Measurements from ENCODE around the gene DPH1. TPM values are rescaled to one million over a fixed set of nuclear protein-coding genes. Genes with fewer than 3 reads are reported as not detected.

The DPH1 gene
- total RNA-seq, 6 experiments from 2014 or later = 65.9 to 81.6 (median 71.8) TPM

DNA sequence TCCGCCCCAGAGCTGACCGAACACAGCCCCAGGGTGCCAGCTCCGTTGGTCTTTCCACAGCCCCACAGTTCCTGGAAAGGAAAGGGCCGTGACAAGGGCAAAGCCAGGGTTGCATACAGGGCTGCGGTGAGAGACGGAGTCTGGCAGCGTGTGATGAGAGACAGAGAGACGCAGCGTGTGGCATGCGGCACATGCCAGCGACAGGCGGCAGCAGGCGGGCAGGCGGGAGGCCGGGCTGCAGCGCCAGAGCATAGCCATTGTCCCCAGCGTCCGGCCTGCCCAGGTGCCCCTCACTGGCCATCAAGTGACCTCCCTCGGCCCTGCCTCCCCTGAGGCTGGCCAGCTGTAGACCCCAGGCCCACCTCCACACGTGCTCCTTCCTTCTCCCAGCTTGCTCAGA, 13.5 kb upstream of the DPH1 start:
- H3K4me1 Mint-ChIP-seq (ENCODE audit: low read depth) = peaks cover 12% of the 10 kb centered on the region
- no peak overlapping the region for H3K27ac Mint-ChIP-seq
- H3K9me3 Mint-ChIP-seq = peaks cover 5% of the 10 kb centered on the region; the same call in 1 of the 2 replicates
- H3K4me3 Mint-ChIP-seq = no peak overlapping the region
- peaks cover 57% of the 10 kb centered on the region for H3K27me3 Mint-ChIP-seq (ENCODE audit: insufficient read depth)
- DNase-seq = no peak
- TF ChIP-seq, protein P1, sequence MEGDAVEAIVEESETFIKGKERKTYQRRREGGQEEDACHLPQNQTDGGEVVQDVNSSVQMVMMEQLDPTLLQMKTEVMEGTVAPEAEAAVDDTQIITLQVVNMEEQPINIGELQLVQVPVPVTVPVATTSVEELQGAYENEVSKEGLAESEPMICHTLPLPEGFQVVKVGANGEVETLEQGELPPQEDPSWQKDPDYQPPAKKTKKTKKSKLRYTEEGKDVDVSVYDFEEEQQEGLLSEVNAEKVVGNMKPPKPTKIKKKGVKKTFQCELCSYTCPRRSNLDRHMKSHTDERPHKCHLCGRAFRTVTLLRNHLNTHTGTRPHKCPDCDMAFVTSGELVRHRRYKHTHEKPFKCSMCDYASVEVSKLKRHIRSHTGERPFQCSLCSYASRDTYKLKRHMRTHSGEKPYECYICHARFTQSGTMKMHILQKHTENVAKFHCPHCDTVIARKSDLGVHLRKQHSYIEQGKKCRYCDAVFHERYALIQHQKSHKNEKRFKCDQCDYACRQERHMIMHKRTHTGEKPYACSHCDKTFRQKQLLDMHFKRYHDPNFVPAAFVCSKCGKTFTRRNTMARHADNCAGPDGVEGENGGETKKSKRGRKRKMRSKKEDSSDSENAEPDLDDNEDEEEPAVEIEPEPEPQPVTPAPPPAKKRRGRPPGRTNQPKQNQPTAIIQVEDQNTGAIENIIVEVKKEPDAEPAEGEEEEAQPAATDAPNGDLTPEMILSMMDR (IDR thresholded peaks at IDR 0.05) = no peak
- no peaks in the 10 kb centered on the region for H3K36me3 Mint-ChIP-seq (ENCODE audit: low read depth)

DNA sequence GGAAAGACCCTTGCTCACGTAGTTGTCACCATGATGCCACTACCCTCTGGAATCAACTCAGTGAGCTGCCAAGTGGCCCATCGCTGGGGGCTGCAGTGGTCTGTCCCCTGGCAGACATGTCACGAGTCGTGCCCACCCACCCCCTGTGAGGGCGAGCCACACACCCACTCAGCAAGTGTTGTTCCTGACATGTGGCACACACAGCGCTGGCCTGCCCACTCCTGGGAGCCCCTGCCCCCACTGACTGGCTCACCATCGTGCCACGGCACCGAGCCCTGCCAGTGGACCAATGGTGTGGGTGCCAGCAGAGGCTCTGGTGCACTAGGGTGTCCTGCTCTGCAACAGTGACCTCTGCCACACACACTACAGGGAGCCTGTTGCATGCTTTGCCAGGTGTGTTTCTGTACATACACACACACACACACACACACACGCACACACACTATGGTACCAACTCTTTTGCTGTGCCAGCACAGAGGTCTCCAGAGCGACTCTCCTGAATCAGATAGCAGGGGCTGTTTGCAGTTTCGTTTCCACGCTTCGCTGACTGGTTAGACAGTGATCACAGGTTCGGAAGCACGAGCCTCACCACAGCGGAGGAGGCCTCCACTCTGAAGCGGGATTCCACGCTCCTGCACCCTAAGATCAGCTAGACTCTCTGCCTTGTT, 12.5 kb upstream of the DPH1 start:
- Mint-ChIP-seq H3K4me1 (ENCODE audit: low read depth) (peaks cover 3% of the 10 kb centered on the region), H3K27ac (no peak overlapping the region), H3K36me3 (ENCODE audit: low read depth) (no peaks in the 10 kb centered on the region), H3K9me3 (peaks cover 5% of the 10 kb centered on the region; the same call in 1 of the 2 replicates), H3K27me3 (ENCODE audit: insufficient read depth) (peaks cover 59% of the 10 kb centered on the region), H3K4me3 (no peak overlapping the region)
- DNase-seq = no peak
- TF ChIP-seq, protein P1 (IDR thresholded peaks at IDR 0.05) = no peak

DNA sequence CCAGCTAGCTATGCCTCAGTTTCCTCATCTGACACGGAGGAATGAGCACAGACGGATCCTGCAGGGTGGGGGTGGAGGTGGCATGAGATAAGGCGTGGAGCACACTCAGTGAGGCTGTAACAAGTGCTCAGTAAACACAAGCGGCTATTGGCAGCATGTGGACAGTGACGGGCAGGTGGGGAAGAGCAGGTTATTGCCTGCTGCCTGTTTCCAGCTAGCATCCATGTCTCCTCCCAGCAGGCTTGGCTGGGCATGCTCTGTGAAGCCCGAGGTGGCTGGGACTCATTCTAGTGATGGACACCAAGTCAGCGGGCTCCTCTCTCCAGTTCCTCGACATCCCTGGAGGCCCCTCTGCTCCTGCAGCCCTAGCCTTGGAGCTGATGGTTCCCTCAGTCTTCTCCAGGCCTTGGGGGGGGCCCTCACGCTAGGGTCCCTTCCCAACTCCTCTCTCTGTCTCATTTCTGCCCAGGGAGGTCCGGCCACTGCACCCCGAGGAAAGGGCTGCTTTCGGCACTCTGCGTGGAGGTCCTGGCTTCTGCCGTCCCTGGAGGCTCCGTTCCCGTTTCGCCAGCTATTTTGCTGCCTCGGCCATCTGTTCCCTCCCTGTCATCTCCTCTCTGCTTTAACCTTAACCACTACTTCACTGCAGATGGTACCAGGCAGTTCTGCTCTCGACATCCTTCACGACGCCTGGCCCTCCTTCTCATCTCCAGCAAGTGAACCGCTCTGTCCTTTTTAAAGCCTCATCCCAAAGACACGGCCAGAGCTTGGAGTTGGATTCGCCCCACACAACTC, 11.0 kb upstream of the DPH1 start:
- no peak overlapping the region for H3K27ac Mint-ChIP-seq
- TF ChIP-seq, protein P1 (IDR thresholded peaks at IDR 0.05) = no peak
- no peak for DNase-seq
- no peaks in the 10 kb centered on the region; the same call in 1 of the 2 replicates for H3K4me1 Mint-ChIP-seq (ENCODE audit: low read depth)
- no peak overlapping the region for H3K4me3 Mint-ChIP-seq
- no peaks in the 10 kb centered on the region for H3K9me3 Mint-ChIP-seq
- no peaks in the 10 kb centered on the region for H3K36me3 Mint-ChIP-seq (ENCODE audit: low read depth)
- H3K27me3 Mint-ChIP-seq (ENCODE audit: insufficient read depth) = peaks cover 66% of the 10 kb centered on the region

DNA sequence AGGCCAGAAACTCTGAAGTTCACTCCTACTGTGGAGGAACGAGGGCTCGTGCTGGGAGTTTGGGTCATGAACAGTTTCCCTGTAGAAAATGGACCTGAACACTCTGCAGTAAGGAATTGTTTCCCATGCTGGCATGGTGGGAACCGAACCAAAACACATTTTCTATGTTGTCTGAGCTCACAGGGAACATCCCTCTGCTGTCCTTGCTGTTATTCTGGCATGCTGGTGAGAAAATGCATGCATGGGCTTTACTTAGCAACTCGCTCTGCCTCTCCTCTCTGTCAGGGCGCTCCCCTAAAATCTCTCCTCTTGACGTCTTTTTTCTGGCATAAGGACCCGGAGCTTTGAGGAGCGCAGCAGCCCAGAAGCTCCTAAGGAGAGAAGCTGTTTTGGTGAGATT, 10.2 kb upstream of the DPH1 start:
- TF ChIP-seq, protein P1 (IDR thresholded peaks at IDR 0.05) = no peak
- Mint-ChIP-seq H3K4me1 (ENCODE audit: low read depth) (0 out of 2 replicates have a peak, but pooled peaks cover 4% of the 10 kb centered on the region), H3K9me3 (no peaks in the 10 kb centered on the region), H3K4me3 (no peak overlapping the region), H3K27ac (no peak overlapping the region), H3K27me3 (ENCODE audit: insufficient read depth) (peaks cover 66% of the 10 kb centered on the region), H3K36me3 (ENCODE audit: low read depth) (no peaks in the 10 kb centered on the region)
- DNase-seq = no peak

DNA sequence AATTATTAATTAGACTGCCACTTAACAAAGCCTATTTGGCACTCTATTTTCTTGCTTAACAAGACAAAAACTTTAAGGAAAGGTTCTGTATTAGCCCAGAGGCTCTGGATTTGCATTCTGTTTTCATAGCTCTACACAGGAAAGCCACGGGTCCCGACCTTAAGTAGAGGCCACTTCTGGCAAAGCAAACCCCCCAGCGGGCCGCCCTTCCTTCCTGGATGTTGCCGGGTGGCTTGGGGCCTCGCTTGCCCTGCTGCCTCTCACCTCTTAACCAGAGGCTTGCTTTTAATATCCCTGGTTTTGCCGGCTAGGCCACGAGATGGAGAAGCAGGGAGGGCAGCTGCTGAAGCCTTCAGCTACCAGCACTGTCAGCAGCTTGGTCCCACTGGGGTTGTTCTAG, 9.2 kb upstream of the DPH1 start:
- DNase-seq = no peak
- H3K9me3 Mint-ChIP-seq = no peaks in the 10 kb centered on the region
- no peaks in the 10 kb centered on the region for H3K36me3 Mint-ChIP-seq (ENCODE audit: low read depth)
- no peak overlapping the region for H3K4me3 Mint-ChIP-seq
- H3K4me1 Mint-ChIP-seq (ENCODE audit: low read depth) = 0 out of 2 replicates have a peak, but pooled peaks cover 4% of the 10 kb centered on the region
- peaks cover 61% of the 10 kb centered on the region for H3K27me3 Mint-ChIP-seq (ENCODE audit: insufficient read depth)
- TF ChIP-seq, protein P1 (IDR thresholded peaks at IDR 0.05) = no peak
- no peak overlapping the region for H3K27ac Mint-ChIP-seq

Data from HFFc6 (cell line).